Loucy (cell line): ENCODE measurements around the gene VWA7.
A peak's percentile ranks its signal among the peaks of the same experiment; 100 is the strongest.

Experiments
- CTCF ChIP-seq: fragments of 200-600 bp; sonication (generic); conservative IDR thresholded peaks from 2 replicates; pipeline ENCODE4 v1.5.1; 2014; ENCODE audit warnings: mild to moderate bottlenecking, antibody characterized with exemption, low read length
- EZH2phosphoT487 ChIP-seq: fragments of 200-600 bp; IDR thresholded peaks from 2 replicates; pipeline ENCODE4 v1.6.1; 2018; ENCODE audit warnings: antibody characterized with exemption, mild to moderate bottlenecking, moderate library complexity, borderline replicate concordance

GRCh38 chr6:31806470-31807272, 29.5 kb upstream of the VWA7 start, which contains the start of gene LSM2:
- peak; percentile 39 for TF ChIP-seq CTCF
- TF ChIP-seq EZH2phosphoT487: no peak
